Fibroblast of skin of scalp (primary cell): ENCODE data around the gene C12orf56.
"Not testable (repeated sequence)": the region's sequence is repeated elsewhere in the genome, so short reads cannot be mapped to it uniquely, and the experiment has no call there.

ENCODE experiments used
- DNase-seq: peaks from one replicate; pipeline ENCODE4 v3.0.0-alpha.2; 2013

C12orf56 gene

GRCh38 chr12:64296301-64296700 is 94.3 kb downstream of the C12orf56 start:
- no peak for DNase-seq

GRCh38 chr12:64293654-64294364 is 96.7 kb downstream of the C12orf56 start:
- no peak for DNase-seq

- DNase-seq, result not testable (repeated sequence)
These were observed 97.4 kb downstream of the C12orf56 start for GRCh38 chr12:64293174-64293573.

- DNase-seq, result no peak
These were observed 104.0 kb downstream of the C12orf56 start for GRCh38 chr12:64286521-64286920.

GRCh38 chr12:64284256-64284655 is 106.3 kb downstream of the C12orf56 start:
- no peak for DNase-seq

- no peak for DNase-seq
These were observed 112.1 kb downstream of the C12orf56 start for GRCh38 chr12:64278421-64278820.

GRCh38 chr12:64273527-64274403 is 116.8 kb downstream of the C12orf56 start:
- DNase-seq, result no peak

- DNase-seq, result no peak
These were observed 120.1 kb downstream of the C12orf56 start for GRCh38 chr12:64270411-64270810.

GRCh38 chr12:64269161-64269560 is 121.4 kb downstream of the C12orf56 start:
- no peak for DNase-seq

- DNase-seq, result no peak
These were observed 122.1 kb downstream of the C12orf56 start for GRCh38 chr12:64268409-64268808.

- no peak for DNase-seq
These were observed 124.7 kb downstream of the C12orf56 start for GRCh38 chr12:64265839-64266238.

GRCh38 chr12:64261813-64262212 is 128.7 kb downstream of the C12orf56 start:
- DNase-seq, result no peak

GRCh38 chr12:64258576-64258975 is 132.0 kb downstream of the C12orf56 start:
- DNase-seq, result no peak

GRCh38 chr12:64256166-64256800 is 134.3 kb downstream of the C12orf56 start:
- peak; percentile 68 for DNase-seq

- DNase-seq, result no peak
These were observed 135.3 kb downstream of the C12orf56 start for GRCh38 chr12:64255249-64255648.

- DNase-seq, result no peak
These were observed 137.2 kb downstream of the C12orf56 start for GRCh38 chr12:64253356-64253755.

GRCh38 chr12:64252681-64253080 is 137.9 kb downstream of the C12orf56 start:
- peak; percentile 28 for DNase-seq

GRCh38 chr12:64243809-64244208 is 146.7 kb downstream of the C12orf56 start:
- DNase-seq, result no peak

GRCh38 chr12:64240781-64241180 is 149.8 kb downstream of the C12orf56 start:
- peak; percentile 39 for DNase-seq

- no peak for DNase-seq
These were observed 153.2 kb downstream of the C12orf56 start for GRCh38 chr12:64237382-64237781.

- DNase-seq, result peak; percentile 28
These were observed 154.0 kb downstream of the C12orf56 start for GRCh38 chr12:64236549-64236948.

GRCh38 chr12:64232196-64232595 is 158.4 kb downstream of the C12orf56 start:
- DNase-seq, result peak; percentile 38

- DNase-seq, result no peak
These were observed 160.8 kb downstream of the C12orf56 start for GRCh38 chr12:64229796-64230195.
